ENCODE results near the gene GOLGA8O.
"Not testable (repeated sequence)": the region's sequence is repeated elsewhere in the genome, so short reads cannot be mapped to it uniquely, and the experiment has no call there.

GOLGA8O gene

GRCh38 chr15:32455534-32455933 lies at the start of gene GOLGA8O:
TSS of gene GOLGA8O (minus strand) at chr15:32455634. CDS start at chr15:32455536, 98 bp downstream.
- not testable (repeated sequence) for DNase-seq

GRCh38 chr15:32504152-32504811 lies 48.8 kb upstream of the GOLGA8O start:
- DNase-seq: not testable (repeated sequence)

- DNase-seq: not testable (repeated sequence)
These were observed 47.5 kb upstream of the GOLGA8O start for GRCh38 chr15:32502946-32503345.

- not testable (repeated sequence) for DNase-seq
These were observed 37.3 kb upstream of the GOLGA8O start for GRCh38 chr15:32492768-32493167.

- not testable (repeated sequence) for DNase-seq
These were observed 31.0 kb upstream of the GOLGA8O start for GRCh38 chr15:32486474-32486873.

GRCh38 chr15:32483377-32483776 lies 27.9 kb upstream of the GOLGA8O start:
- DNase-seq: not testable (repeated sequence)

- DNase-seq: not testable (repeated sequence)
These were observed 26.2 kb upstream of the GOLGA8O start for GRCh38 chr15:32481683-32482082.

GRCh38 chr15:32468076-32468475 lies 12.6 kb upstream of the GOLGA8O start:
- not testable (repeated sequence) for DNase-seq

GRCh38 chr15:32440445-32440977 lies 14.9 kb downstream of the GOLGA8O start:
- DNase-seq: not testable (repeated sequence)

- DNase-seq: not testable (repeated sequence)
These were observed 21.1 kb downstream of the GOLGA8O start for GRCh38 chr15:32434102-32434963.

- not testable (repeated sequence) for DNase-seq
These were observed 27.8 kb downstream of the GOLGA8O start for GRCh38 chr15:32427635-32428034.

GRCh38 chr15:32426511-32426910 lies 28.9 kb downstream of the GOLGA8O start:
- not testable (repeated sequence) for DNase-seq

GRCh38 chr15:32407903-32408302 lies 47.5 kb downstream of the GOLGA8O start:
- not testable (repeated sequence) for DNase-seq

GRCh38 chr15:32403192-32403591 lies 52.2 kb downstream of the GOLGA8O start, which contains the start of gene GOLGA8K:
TSS of gene GOLGA8K (minus strand) at chr15:32403292. CDS start at chr15:32403194, 98 bp downstream.
- DNase-seq: not testable (repeated sequence)

GRCh38 chr15:32396522-32396921 lies 58.9 kb downstream of the GOLGA8O start:
- not testable (repeated sequence) for DNase-seq
